H1 (cell line): ENCODE results near the gene FRMD7. TPM values are rescaled to one million over a fixed set of nuclear protein-coding genes. Genes with fewer than 3 reads are reported as not detected.

Source experiments
- CTCF ChIA-PET: fragments of 300-600 bp; sonication (Branson Sonifier 250); formaldehyde crosslinking; loops from one replicate; lab custom pipeline; 2021; ENCODE audit not compliant: partially characterized antibody; lab: Charles Lee
- POLR2A ChIA-PET: fragments of 300-600 bp; sonication (Branson Sonifier 250); formaldehyde crosslinking; loops from one replicate; lab custom pipeline; 2021; ENCODE audit warnings: inconsistent platforms; ENCODE audit not compliant: partially characterized antibody; lab: Charles Lee
- DNase-seq, 2 experiments: peaks; one replicate each; pipeline versions ENCODE4 v3.0.0 to v3.0.0-alpha.2; 2010 to 2022; ENCODE audit warnings: low spot score in 2 of 2, low read depth in 1 of 2, mixed read lengths in 1 of 2
- FAIRE-seq: peaks from 2 replicates; lab custom pipeline; 2011; peaks lifted over from hg19 to GRCh38; lab: Jason Lieb, UNC
- H2AFZ ChIP-seq: 2 replicates; pipeline ENCODE4 v1.8.1; 2012; ENCODE audit warnings: low read length, inconsistent platforms
- H2AK5ac ChIP-seq: 2 replicates; pipeline ENCODE4 v1.6.1; 2013; ENCODE audit warnings: low read depth, low read length
- H2BK120ac ChIP-seq: replicated peaks from 2 replicates; pipeline ENCODE3; 2013; ENCODE audit warnings: low read depth, low read length, inconsistent platforms
- H2BK12ac ChIP-seq: 2 replicates; pipeline ENCODE4 v1.6.1; 2013; ENCODE audit warnings: low read depth, low read length
- H2BK15ac ChIP-seq: 2 replicates; pipeline ENCODE4 v1.6.1; 2013; ENCODE audit warnings: low read length
- H2BK20ac ChIP-seq: 2 replicates; pipeline ENCODE4 v1.6.1; 2013; ENCODE audit warnings: low read length
- H2BK5ac ChIP-seq: 2 replicates; pipeline ENCODE4 v1.6.1; 2013; ENCODE audit warnings: low read depth, low read length
- H3K14ac ChIP-seq: 2 replicates; pipeline ENCODE4 v1.6.1; 2013; ENCODE audit warnings: inconsistent platforms; ENCODE audit not compliant: insufficient read length
- H3K18ac ChIP-seq: 2 replicates; pipeline ENCODE4 v1.6.1; 2013; ENCODE audit warnings: low read length; ENCODE audit errors: extremely low read depth
- H3K23ac ChIP-seq: 2 replicates; pipeline ENCODE4 v1.6.1; 2013; ENCODE audit warnings: inconsistent platforms; ENCODE audit not compliant: insufficient read length
- H3K23me2 ChIP-seq: 2 replicates; pipeline ENCODE4 v1.6.1; 2013; ENCODE audit warnings: low read depth, low read length
- H3K27ac ChIP-seq: 2 replicates; pipeline ENCODE4 v1.6.1; 2011; ENCODE audit warnings: low read depth, low read length, inconsistent platforms
- H3K27me3 ChIP-seq, 4 experiments: replicated peaks in 1 of 4; 1 replicate in 1 of 4; 2 replicates in 3 of 4; pipeline versions ENCODE4 v1.6.1 to v1.8.1; 2011 to 2013; ENCODE audit warnings: low read length in 3 of 4, mild to moderate bottlenecking in 3 of 4, inconsistent platforms in 2 of 4, mixed read lengths in 2 of 4, moderate library complexity in 1 of 4; ENCODE audit not compliant: control insufficient read depth in 3 of 4, insufficient read depth in 3 of 4; ENCODE audit errors: extremely low read depth in 1 of 4
- H3K36me3 ChIP-seq, 4 experiments: 2 replicates each; pipeline versions ENCODE4 v1.6.1 to v1.8.1; 2011 to 2013; ENCODE audit warnings: mild to moderate bottlenecking in 4 of 4, low read length in 3 of 4, moderate library complexity in 2 of 4, control low read depth in 1 of 4, inconsistent platforms in 1 of 4; ENCODE audit not compliant: insufficient read depth in 4 of 4, control insufficient read depth in 2 of 4
- H3K4ac ChIP-seq: replicated peaks from 2 replicates; pipeline ENCODE3; 2013; ENCODE audit warnings: low read length, low read depth, mixed read lengths, inconsistent platforms; ENCODE audit not compliant: insufficient read length
- H3K4me1 ChIP-seq, 4 experiments: replicated peaks in 1 of 4; 1 replicate in 1 of 4; 2 replicates in 3 of 4; pipeline versions ENCODE4 v1.6.1 to v1.8.1; 2011 to 2013; ENCODE audit warnings: low read length in 3 of 4, inconsistent platforms in 2 of 4, mixed read lengths in 1 of 4; ENCODE audit not compliant: insufficient read depth in 4 of 4, control insufficient read depth in 3 of 4
- H3K4me2 ChIP-seq, 2 experiments: 2 replicates each; pipeline versions ENCODE4 v1.6.1 to v1.8.1; 2011 to 2013; ENCODE audit warnings: low read depth in 2 of 2, low read length in 2 of 2, control low read depth in 1 of 2, inconsistent platforms in 1 of 2, mild to moderate bottlenecking in 1 of 2; ENCODE audit not compliant: insufficient read depth in 1 of 2
- H3K4me3 ChIP-seq, 4 experiments: fragments of 200-600, 300-600 bp in 1 of 4; sonication (generic), shearing (Covaris generic), sonication (Bioruptor Twin) in 1 of 4; 2 replicates each; pipeline versions ENCODE4 v1.5.1 to v1.8.1; 2011 to 2016; ENCODE audit warnings: low read length in 4 of 4, low read depth in 3 of 4, control low read depth in 2 of 4, inconsistent platforms in 2 of 4, mild to moderate bottlenecking in 2 of 4, mixed read lengths in 1 of 4, moderate library complexity in 1 of 4; ENCODE audit not compliant: insufficient read depth in 2 of 4; ENCODE audit errors: extremely low read depth in 1 of 4
- H3K56ac ChIP-seq: replicated peaks from 2 replicates; pipeline ENCODE3; 2013; ENCODE audit warnings: low read depth, mild to moderate bottlenecking, mixed read lengths, low read length, inconsistent platforms; ENCODE audit not compliant: insufficient read length
- H3K79me1 ChIP-seq: 2 replicates; pipeline ENCODE4 v1.6.1; 2013; ENCODE audit warnings: low read depth, low read length, control low read depth
- H3K79me2 ChIP-seq, 2 experiments: 2 replicates each; pipeline versions ENCODE4 v1.6.1 to v1.8.1; 2012 to 2013; ENCODE audit warnings: low read length in 2 of 2, mild to moderate bottlenecking in 2 of 2, inconsistent platforms in 1 of 2; ENCODE audit not compliant: insufficient read depth in 2 of 2, control insufficient read depth in 1 of 2
- H3K9ac ChIP-seq, 4 experiments: replicated peaks in 1 of 4; 1 replicate in 1 of 4; 2 replicates in 3 of 4; pipeline versions ENCODE4 v1.6.1 to v1.8.1; 2011 to 2013; ENCODE audit warnings: low read depth in 3 of 4, low read length in 3 of 4, control low read depth in 2 of 4, mild to moderate bottlenecking in 2 of 4, moderate library complexity in 2 of 4, inconsistent platforms in 1 of 4; ENCODE audit errors: extremely low read depth in 1 of 4
- H3K9me3 ChIP-seq, 2 experiments: 2 replicates each; pipeline versions ENCODE4 v1.6.1 to v1.8.1; 2012 to 2013; ENCODE audit warnings: mild to moderate bottlenecking in 2 of 2, moderate library complexity in 2 of 2, control low read depth in 1 of 2, inconsistent platforms in 1 of 2, low read depth in 1 of 2, low read length in 1 of 2, mixed read lengths in 1 of 2; ENCODE audit not compliant: insufficient read depth in 2 of 2
- H4K20me1 ChIP-seq, 2 experiments: replicated peaks in 1 of 2; 2 replicates each; pipeline versions ENCODE3 to v1.8.1; 2011 to 2013; ENCODE audit warnings: inconsistent platforms in 2 of 2, low read length in 2 of 2, mild to moderate bottlenecking in 1 of 2; ENCODE audit not compliant: insufficient read depth in 2 of 2, control insufficient read depth in 1 of 2
- H4K5ac ChIP-seq: 2 replicates; pipeline ENCODE4 v1.6.1; 2013; ENCODE audit warnings: low read length, low read depth, mixed read lengths, inconsistent platforms; ENCODE audit not compliant: insufficient read length
- H4K8ac ChIP-seq: 2 replicates; pipeline ENCODE4 v1.8.0; 2013; ENCODE audit warnings: mild to moderate bottlenecking, moderate library complexity, low read length, inconsistent platforms; ENCODE audit not compliant: insufficient read depth; ENCODE audit errors: extremely low read depth
- H4K91ac ChIP-seq: replicated peaks from 2 replicates; pipeline ENCODE3; 2013; ENCODE audit warnings: low read length, mixed read lengths, inconsistent platforms; ENCODE audit not compliant: insufficient read length
- CTCF ChIP-seq, 3 experiments: IDR thresholded peaks; 1 replicate in 2 of 3; 2 replicates in 1 of 3; pipeline versions ENCODE4 v1.5.1 to v1.6.1; 2011; ENCODE audit warnings: low read length in 3 of 3, mild to moderate bottlenecking in 3 of 3, inconsistent platforms in 2 of 3, low read depth in 1 of 3, moderate library complexity in 1 of 3; ENCODE audit not compliant: insufficient read depth in 1 of 3; ENCODE audit errors: control extremely low read depth in 1 of 3
- MAFK ChIP-seq: IDR thresholded peaks from 2 replicates; pipeline ENCODE4 v1.6.1; 2012; ENCODE audit warnings: low read depth, mild to moderate bottlenecking, improper control_type of control experiment, low read length
- WGBS, 2 experiments: shearing (Covaris generic) in 1 of 2; methylation state at CpG; one replicate each; pipeline versions ENCODE4 v1.1.6 to v1.1.7; 2013 to 2015; ENCODE audit warnings: low lambda C conversion rate in 2 of 2, mixed read lengths in 2 of 2, inconsistent platforms in 1 of 2, low coverage in 1 of 2, missing lambda C conversion rate in 1 of 2; ENCODE audit not compliant: insufficient replicate concordance in 2 of 2, insufficient coverage in 1 of 2, insufficient read length in 1 of 2; ENCODE audit errors: extremely low coverage in 1 of 2, missing lambda C conversion rate in 1 of 2; 5-methylcytosine and 5-hydroxymethylcytosine counted together
- polyA plus RNA-seq, 7 experiments: library from polyadenylated mRNA; depleted of rRNA in 3 of 7; stranded (reverse) in 5 of 7; unstranded in 2 of 7; fragments of >200 nt in 5 of 7; fragments of 200-250 nt in 2 of 7; gene quantifications; 1 replicate in 5 of 7; 2 replicates in 1 of 7; 4 replicates in 1 of 7; pipeline versions ENCODE4 v1.2.1 to v1.2.3, GENCODE V29; 2011 to 2013; ENCODE audit warnings: missing spikeins in 2 of 7, mixed read lengths in 2 of 7
- total RNA-seq: library from RNA; stranded (reverse); fragmentation: NEBNext Ultra II Directional; extraction: Animal tissue kit (Norgen Biotek cat#: 25700); gene quantifications from 2 replicates; pipeline ENCODE4 v1.2.1, GENCODE V29; 2021

FRMD7 gene
- total and polyA plus RNA-seq, 2 of the 8 experiments (the other 6 are each of a cell fraction or from before 2014, with no cell fraction given), result not detected

- no peak overlapping the region for H3K18ac ChIP-seq
- H2AK5ac ChIP-seq, result no peak overlapping the region
- H2AFZ ChIP-seq, result no peak overlapping the region
- no peak for TF ChIP-seq CTCF (IDR thresholded peaks at IDR 0.05; ENCODE audit: control extremely low read depth in 1 of 3, insufficient read depth in 1 of 3, low read depth in 1 of 3, low read length in 3 of 3)
- no peak for TF ChIP-seq MAFK
- no peak overlapping the region for H4K8ac ChIP-seq
- FAIRE-seq, result no peak
- no peak overlapping the region for H2BK20ac ChIP-seq
- H3K9me3 ChIP-seq, result no peaks in the 10 kb centered on the region
- no peak overlapping the region for H3K4me2 ChIP-seq
- ChIA-PET POLR2A (interaction anchor here (1.1 kb wide), 1 partner anchor 13 kb away, joined by 3 read pairs; no protein-coding TSS in a partner anchor), CTCF (no interaction called here)
- H2BK120ac ChIP-seq, result no peak overlapping the region
- H3K23me2 ChIP-seq, result no peaks in the 10 kb centered on the region
- 57% methylated on average over 4 of the region's 5 CpGs; no CpG with 5 or more reads in 1 of the 2 experiments for WGBS, 2 experiments
- peaks cover 0 to 9% (median 1%) of the 10 kb centered on the region in 4 experiments; a peak in 2 of 7 replicates for H3K4me1 ChIP-seq
- no peak overlapping the region for H4K5ac ChIP-seq
- H3K79me1 ChIP-seq, result no peaks in the 10 kb centered on the region; the same call in 1 of the 2 replicates
- H3K4ac ChIP-seq, result no peak overlapping the region
- H3K36me3 ChIP-seq, result no peaks in the 10 kb centered on the region
- H3K79me2 ChIP-seq, result peaks cover 0 to 94% of the 10 kb centered on the region in 2 experiments; a peak in 2 of 4 replicates
- H2BK12ac ChIP-seq, result no peak overlapping the region
- H4K20me1 ChIP-seq, result no peaks in the 10 kb centered on the region
- no peak overlapping the region for H3K9ac ChIP-seq
- no peak overlapping the region for H3K14ac ChIP-seq
- no peak overlapping the region for H2BK5ac ChIP-seq
- H3K23ac ChIP-seq, result no peak overlapping the region
- H3K27me3 ChIP-seq, result no peaks in the 10 kb centered on the region
- H3K27ac ChIP-seq, result no peak overlapping the region
- H3K56ac ChIP-seq, result no peak overlapping the region
- no peak for DNase-seq
- H4K91ac ChIP-seq, result no peak overlapping the region
- no peak overlapping the region for H3K4me3 ChIP-seq
- H2BK15ac ChIP-seq, result no peak overlapping the region
These were observed 90.3 kb downstream of the FRMD7 start for GRCh38 chrX:132037479-132037993.
